ENCODE measurements around the gene TH.

GRCh38 chr11:2205981-2206690 is 34.5 kb upstream of the TH start:
- no peak for TF ChIP-seq MAFK (IDR thresholded peaks at IDR 0.05; ENCODE audit: low read depth, low read length)
- TF ChIP-seq CTCF (IDR thresholded peaks at IDR 0.05; ENCODE audit: control extremely low read depth in 1 of 3, insufficient read depth in 1 of 3, low read depth in 1 of 3, low read length in 3 of 3): no peak
- no peak for TF ChIP-seq CBX5 (IDR thresholded peaks at IDR 0.05; ENCODE audit: low read depth, low read length)
- no peak for TF ChIP-seq POLR2A (IDR thresholded peaks at IDR 0.05; ENCODE audit: control extremely low read depth in 1 of 2, low read depth in 2 of 2, low read length in 2 of 2)
- no peak for TF ChIP-seq KDM5A (IDR thresholded peaks at IDR 0.05; ENCODE audit: low read length)
- no peak for TF ChIP-seq CHD1 (IDR thresholded peaks at IDR 0.05; ENCODE audit: low read depth, low read length)
- TF ChIP-seq CHD2 (IDR thresholded peaks at IDR 0.05; ENCODE audit: low read length): no peak
- TF ChIP-seq HDAC6 (IDR thresholded peaks at IDR 0.05; ENCODE audit: low read depth, low read length): no peak
